WTC11 (cell line): ENCODE measurements around the gene VAC14. TPM values are rescaled to one million over a fixed set of nuclear protein-coding genes. Genes with fewer than 3 reads are reported as not detected.

ENCODE experiments used
- ATAC-seq: fragments of 200-7000 bp; cut with Tn5 transposase; 2 replicates; pipeline ENCODE4 v1.10.0; 2021; ENCODE audit warnings: mild to moderate bottlenecking, moderate library complexity
- CTCF ChIA-PET: fragments of 300-600 bp; sonication (Branson Sonifier 250); formaldehyde crosslinking; loops from one replicate; lab custom pipeline; 2021; ENCODE audit warnings: antibody characterized with exemption; lab: Charles Lee
- POLR2A ChIA-PET: fragments of 350-600 bp; sonication (Branson Sonifier 250); formaldehyde crosslinking; loops from one replicate; lab custom pipeline; 2021; ENCODE audit warnings: antibody characterized with exemption; lab: Charles Lee
- DNase-seq: peaks from one replicate; pipeline ENCODE4 v3.0.0; 2021; ENCODE audit warnings: low spot score
- H3K27ac Mint-ChIP-seq: 2 replicates; pipeline ENCODE4 v1.8.0; 2021; ENCODE audit warnings: mixed read lengths
- H3K27me3 Mint-ChIP-seq: 2 replicates; pipeline ENCODE4 v1.8.0; 2021; ENCODE audit warnings: low read depth, mild to moderate bottlenecking, moderate library complexity, mixed read lengths
- H3K36me3 Mint-ChIP-seq: 2 replicates; pipeline ENCODE4 v1.8.0; 2021; ENCODE audit warnings: mixed read lengths
- H3K4me1 Mint-ChIP-seq: 2 replicates; pipeline ENCODE4 v1.8.0; 2022; ENCODE audit warnings: mixed read lengths
- H3K4me3 Mint-ChIP-seq: 2 replicates; pipeline ENCODE4 v1.8.0; 2021; ENCODE audit warnings: mild to moderate bottlenecking, moderate library complexity, mixed read lengths
- H3K9me3 Mint-ChIP-seq: 2 replicates; pipeline ENCODE4 v1.8.0; 2021; ENCODE audit warnings: mixed read lengths
- CBFB ChIP-seq: sonication (generic); formaldehyde crosslinking; IDR thresholded peaks from 2 replicates; pipeline ENCODE4 v1.8.1; 2022; ENCODE audit warnings: mild to moderate bottlenecking, low read depth, missing genetic modification reagents
- MYBL2 ChIP-seq: sonication (generic); formaldehyde crosslinking; IDR thresholded peaks from 2 replicates; pipeline ENCODE4 v1.8.1; 2023; ENCODE audit warnings: mild to moderate bottlenecking, moderate library complexity, missing genetic modification reagents
- NFYB ChIP-seq: sonication (generic); formaldehyde crosslinking; conservative IDR thresholded peaks from 2 replicates; pipeline ENCODE4 v1.8.0; 2022; ENCODE audit warnings: low read depth, missing genetic modification reagents
- SMAD3 ChIP-seq: sonication (generic); formaldehyde crosslinking; IDR thresholded peaks from 2 replicates; pipeline ENCODE4 v1.8.0; 2022; ENCODE audit warnings: missing genetic modification reagents, mild to moderate bottlenecking, borderline replicate concordance
- TEAD1 ChIP-seq: sonication (generic); formaldehyde crosslinking; IDR thresholded peaks from 2 replicates; pipeline ENCODE4 v1.8.0; 2022; ENCODE audit warnings: mild to moderate bottlenecking, missing genetic modification reagents
- ZNF416 ChIP-seq: fragments of 250-450 bp; sonication (Bioruptor Pico); IDR thresholded peaks from 2 replicates; pipeline ENCODE4 v1.9.0; 2021; ENCODE audit warnings: mild to moderate bottlenecking, inconsistent platforms
- ZNF671 ChIP-seq: fragments of 250-450 bp; sonication (Bioruptor Pico); IDR thresholded peaks from 2 replicates; pipeline ENCODE4 v1.8.0; 2021; ENCODE audit warnings: mild to moderate bottlenecking
- total RNA-seq: library from RNA; stranded (reverse); gene quantifications from 3 replicates; pipeline ENCODE4 v1.2.3, GENCODE V29; 2021
- TF ChIP-seq, protein P1 (sequence below): fragments of 250-450 bp; sonication (Bioruptor Pico); IDR thresholded peaks from 2 replicates; pipeline ENCODE4 v1.8.0; 2021; ENCODE audit warnings: mild to moderate bottlenecking
- TF ChIP-seq, protein P2 (sequence below): sonication (generic); formaldehyde crosslinking; IDR thresholded peaks from 2 replicates; pipeline ENCODE4 v1.8.1; 2023; ENCODE audit warnings: mild to moderate bottlenecking, missing genetic modification reagents, borderline replicate concordance
- TF ChIP-seq, protein P3 (sequence below): sonication (generic); formaldehyde crosslinking; IDR thresholded peaks from 2 replicates; pipeline ENCODE4 v1.8.0; 2022; ENCODE audit warnings: missing genetic modification reagents
- TF ChIP-seq, protein P4 (sequence below): sonication (generic); formaldehyde crosslinking; conservative IDR thresholded peaks from 2 replicates; pipeline ENCODE4 v1.8.1; 2022; ENCODE audit warnings: mild to moderate bottlenecking, missing genetic modification reagents

VAC14 gene
- total RNA-seq, 1 experiment from 2014 or later = 60.1 TPM

DNA sequence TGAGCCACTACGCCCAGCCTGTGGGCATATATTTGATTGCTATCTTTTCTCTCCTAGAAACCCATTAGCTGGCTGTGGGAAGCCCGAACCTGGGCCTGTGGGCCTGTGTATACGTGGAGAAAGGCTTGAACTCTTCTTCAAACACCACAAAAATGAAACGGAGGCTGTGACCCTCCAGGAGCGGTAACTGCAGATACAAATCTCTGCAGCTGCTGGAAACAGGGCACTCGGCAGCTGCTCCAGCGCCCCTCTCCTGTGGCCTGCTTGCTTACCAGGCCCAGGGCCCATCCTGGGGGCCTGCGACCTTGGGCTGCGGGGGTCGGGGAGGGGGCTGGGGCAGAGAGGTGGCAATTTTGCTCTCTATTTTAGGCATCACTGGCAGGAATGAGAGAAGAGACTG lies 87.1 kb downstream of the VAC14 start:
- ChIA-PET CTCF (interaction anchor here (1.4 to 2.9 kb wide), 6 partner anchors 18 to 60 kb away, joined by 3 to 13 read pairs (median 6); no protein-coding TSS in a partner anchor), POLR2A (no interaction called here)
- H3K27me3 Mint-ChIP-seq = no peaks in the 10 kb centered on the region
- H3K4me3 Mint-ChIP-seq = no peak overlapping the region
- ATAC-seq = no peak
- H3K36me3 Mint-ChIP-seq = no peaks in the 10 kb centered on the region; the same call in 1 of the 2 replicates
- peaks cover 50% of the 10 kb centered on the region for H3K4me1 Mint-ChIP-seq
- TF ChIP-seq ZNF416 (CRISPR knock-in tag) = no peak
- TF ChIP-seq NFYB = no peak
- TF ChIP-seq, protein P1, sequence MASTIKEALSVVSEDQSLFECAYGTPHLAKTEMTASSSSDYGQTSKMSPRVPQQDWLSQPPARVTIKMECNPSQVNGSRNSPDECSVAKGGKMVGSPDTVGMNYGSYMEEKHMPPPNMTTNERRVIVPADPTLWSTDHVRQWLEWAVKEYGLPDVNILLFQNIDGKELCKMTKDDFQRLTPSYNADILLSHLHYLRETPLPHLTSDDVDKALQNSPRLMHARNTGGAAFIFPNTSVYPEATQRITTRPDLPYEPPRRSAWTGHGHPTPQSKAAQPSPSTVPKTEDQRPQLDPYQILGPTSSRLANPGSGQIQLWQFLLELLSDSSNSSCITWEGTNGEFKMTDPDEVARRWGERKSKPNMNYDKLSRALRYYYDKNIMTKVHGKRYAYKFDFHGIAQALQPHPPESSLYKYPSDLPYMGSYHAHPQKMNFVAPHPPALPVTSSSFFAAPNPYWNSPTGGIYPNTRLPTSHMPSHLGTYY (CRISPR knock-in tag) = no peak
- TF ChIP-seq, protein P2, sequence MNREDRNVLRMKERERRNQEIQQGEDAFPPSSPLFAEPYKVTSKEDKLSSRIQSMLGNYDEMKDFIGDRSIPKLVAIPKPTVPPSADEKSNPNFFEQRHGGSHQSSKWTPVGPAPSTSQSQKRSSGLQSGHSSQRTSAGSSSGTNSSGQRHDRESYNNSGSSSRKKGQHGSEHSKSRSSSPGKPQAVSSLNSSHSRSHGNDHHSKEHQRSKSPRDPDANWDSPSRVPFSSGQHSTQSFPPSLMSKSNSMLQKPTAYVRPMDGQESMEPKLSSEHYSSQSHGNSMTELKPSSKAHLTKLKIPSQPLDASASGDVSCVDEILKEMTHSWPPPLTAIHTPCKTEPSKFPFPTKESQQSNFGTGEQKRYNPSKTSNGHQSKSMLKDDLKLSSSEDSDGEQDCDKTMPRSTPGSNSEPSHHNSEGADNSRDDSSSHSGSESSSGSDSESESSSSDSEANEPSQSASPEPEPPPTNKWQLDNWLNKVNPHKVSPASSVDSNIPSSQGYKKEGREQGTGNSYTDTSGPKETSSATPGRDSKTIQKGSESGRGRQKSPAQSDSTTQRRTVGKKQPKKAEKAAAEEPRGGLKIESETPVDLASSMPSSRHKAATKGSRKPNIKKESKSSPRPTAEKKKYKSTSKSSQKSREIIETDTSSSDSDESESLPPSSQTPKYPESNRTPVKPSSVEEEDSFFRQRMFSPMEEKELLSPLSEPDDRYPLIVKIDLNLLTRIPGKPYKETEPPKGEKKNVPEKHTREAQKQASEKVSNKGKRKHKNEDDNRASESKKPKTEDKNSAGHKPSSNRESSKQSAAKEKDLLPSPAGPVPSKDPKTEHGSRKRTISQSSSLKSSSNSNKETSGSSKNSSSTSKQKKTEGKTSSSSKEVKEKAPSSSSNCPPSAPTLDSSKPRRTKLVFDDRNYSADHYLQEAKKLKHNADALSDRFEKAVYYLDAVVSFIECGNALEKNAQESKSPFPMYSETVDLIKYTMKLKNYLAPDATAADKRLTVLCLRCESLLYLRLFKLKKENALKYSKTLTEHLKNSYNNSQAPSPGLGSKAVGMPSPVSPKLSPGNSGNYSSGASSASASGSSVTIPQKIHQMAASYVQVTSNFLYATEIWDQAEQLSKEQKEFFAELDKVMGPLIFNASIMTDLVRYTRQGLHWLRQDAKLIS (CRISPR knock-in tag) = no peak
- TF ChIP-seq, protein P3, sequence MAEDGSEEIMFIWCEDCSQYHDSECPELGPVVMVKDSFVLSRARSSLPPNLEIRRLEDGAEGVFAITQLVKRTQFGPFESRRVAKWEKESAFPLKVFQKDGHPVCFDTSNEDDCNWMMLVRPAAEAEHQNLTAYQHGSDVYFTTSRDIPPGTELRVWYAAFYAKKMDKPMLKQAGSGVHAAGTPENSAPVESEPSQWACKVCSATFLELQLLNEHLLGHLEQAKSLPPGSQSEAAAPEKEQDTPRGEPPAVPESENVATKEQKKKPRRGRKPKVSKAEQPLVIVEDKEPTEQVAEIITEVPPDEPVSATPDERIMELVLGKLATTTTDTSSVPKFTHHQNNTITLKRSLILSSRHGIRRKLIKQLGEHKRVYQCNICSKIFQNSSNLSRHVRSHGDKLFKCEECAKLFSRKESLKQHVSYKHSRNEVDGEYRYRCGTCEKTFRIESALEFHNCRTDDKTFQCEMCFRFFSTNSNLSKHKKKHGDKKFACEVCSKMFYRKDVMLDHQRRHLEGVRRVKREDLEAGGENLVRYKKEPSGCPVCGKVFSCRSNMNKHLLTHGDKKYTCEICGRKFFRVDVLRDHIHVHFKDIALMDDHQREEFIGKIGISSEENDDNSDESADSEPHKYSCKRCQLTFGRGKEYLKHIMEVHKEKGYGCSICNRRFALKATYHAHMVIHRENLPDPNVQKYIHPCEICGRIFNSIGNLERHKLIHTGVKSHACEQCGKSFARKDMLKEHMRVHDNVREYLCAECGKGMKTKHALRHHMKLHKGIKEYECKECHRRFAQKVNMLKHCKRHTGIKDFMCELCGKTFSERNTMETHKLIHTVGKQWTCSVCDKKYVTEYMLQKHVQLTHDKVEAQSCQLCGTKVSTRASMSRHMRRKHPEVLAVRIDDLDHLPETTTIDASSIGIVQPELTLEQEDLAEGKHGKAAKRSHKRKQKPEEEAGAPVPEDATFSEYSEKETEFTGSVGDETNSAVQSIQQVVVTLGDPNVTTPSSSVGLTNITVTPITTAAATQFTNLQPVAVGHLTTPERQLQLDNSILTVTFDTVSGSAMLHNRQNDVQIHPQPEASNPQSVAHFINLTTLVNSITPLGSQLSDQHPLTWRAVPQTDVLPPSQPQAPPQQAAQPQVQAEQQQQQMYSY (CRISPR knock-in tag) = no peak
- TF ChIP-seq, protein P4, sequence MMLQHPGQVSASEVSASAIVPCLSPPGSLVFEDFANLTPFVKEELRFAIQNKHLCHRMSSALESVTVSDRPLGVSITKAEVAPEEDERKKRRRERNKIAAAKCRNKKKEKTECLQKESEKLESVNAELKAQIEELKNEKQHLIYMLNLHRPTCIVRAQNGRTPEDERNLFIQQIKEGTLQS (CRISPR knock-in tag) = no peak
- no peak for TF ChIP-seq ZNF671 (CRISPR knock-in tag)
- no peak for DNase-seq
- peak overlapping the region; percentile 63 for H3K27ac Mint-ChIP-seq
- H3K9me3 Mint-ChIP-seq = no peaks in the 10 kb centered on the region

DNA sequence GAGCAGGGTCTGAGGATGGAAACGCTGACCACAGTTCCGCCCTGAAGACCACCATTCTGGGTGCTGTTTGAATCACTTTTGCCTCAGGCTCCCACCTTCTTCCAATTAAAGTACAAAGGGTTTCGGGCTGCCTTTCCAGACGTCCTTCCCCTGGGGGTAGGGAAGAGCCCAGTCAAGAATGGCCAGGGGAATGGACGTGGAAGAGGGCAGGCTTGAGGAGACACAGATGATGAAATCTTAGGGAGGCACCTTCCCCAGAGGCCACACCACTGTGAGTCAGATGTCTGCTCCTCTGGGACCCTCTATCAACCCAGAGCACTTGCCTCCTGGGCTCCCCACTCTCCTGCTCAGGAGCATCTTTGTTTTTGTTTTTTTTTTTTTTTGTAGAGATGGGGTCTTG lies 87.6 kb downstream of the VAC14 start:
- ATAC-seq = no peak
- no peak for TF ChIP-seq SMAD3 (CRISPR knock-in tag)
- TF ChIP-seq, all 79 proteins: peak for 0
- ChIA-PET CTCF (interaction anchor here (1.1 to 3.0 kb wide), 6 partner anchors 17 to 58 kb away, joined by 3 to 13 read pairs (median 8); no protein-coding TSS in a partner anchor), POLR2A (no interaction called here)
- Mint-ChIP-seq H3K4me1 (peaks cover 55% of the 10 kb centered on the region), H3K27ac (peak overlapping the region; percentile 84), H3K9me3 (no peaks in the 10 kb centered on the region), H3K27me3 (no peaks in the 10 kb centered on the region), H3K4me3 (no peak overlapping the region), H3K36me3 (no peaks in the 10 kb centered on the region)
- DNase-seq = no peak

DNA sequence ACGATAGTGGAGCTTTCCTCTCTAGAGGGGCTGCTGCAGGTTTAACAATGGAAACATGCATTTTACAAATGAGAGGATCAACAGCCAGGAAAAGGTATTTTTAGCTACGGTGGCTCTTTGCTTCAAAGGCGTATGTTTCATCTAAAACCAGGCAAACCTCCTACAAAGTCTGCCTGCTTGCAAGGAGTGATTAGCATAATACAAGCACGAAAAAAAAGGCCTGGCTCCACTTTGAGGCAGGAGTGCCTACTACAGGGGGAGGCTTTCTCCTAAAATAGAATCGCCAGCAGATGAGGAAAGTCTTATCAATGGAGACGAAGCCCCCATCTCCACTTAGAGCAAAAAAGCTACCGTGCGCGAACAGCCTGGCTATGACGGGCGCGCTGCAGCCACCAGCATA lies 88.0 kb downstream of the VAC14 start:
- Mint-ChIP-seq H3K4me3 (no peak overlapping the region), H3K4me1 (peaks cover 59% of the 10 kb centered on the region), H3K9me3 (no peaks in the 10 kb centered on the region), H3K27me3 (no peaks in the 10 kb centered on the region), H3K36me3 (no peaks in the 10 kb centered on the region), H3K27ac (peak overlapping the region; percentile 84)
- ChIA-PET POLR2A (no interaction called here), CTCF (interaction anchor here (1.1 to 3.0 kb wide), 4 partner anchors 20 to 58 kb away, joined by 3 to 8 read pairs (median 6); no protein-coding TSS in a partner anchor)
- TF ChIP-seq CBFB (CRISPR knock-in tag) = no peak
- TF ChIP-seq MYBL2 = no peak
- no peak for TF ChIP-seq TEAD1
- no peak for DNase-seq
- ATAC-seq = no peak
